Uterus (tissue), 2 donors: ENCODE measurements around the gene IL6ST.

Experiments
- POLR2A ChIP-seq, 2 donors: fragments of 450-650 bp; IDR thresholded peaks; one replicate each; pipeline ENCODE4 v1.6.1; 2016; ENCODE audit warnings: antibody characterized with exemption in 2 of 2, mild to moderate bottlenecking in 1 of 2, moderate library complexity in 1 of 2
- TF ChIP-seq, protein P1 (sequence below), 4 experiments: fragments of 200-600 bp in 2 of 4; fragments of 450-650 bp in 2 of 4; sonication (generic) in 2 of 4; IDR thresholded peaks; one replicate each; pipeline ENCODE4 v1.5.1; 2016 to 2019; ENCODE audit warnings: antibody characterized with exemption in 4 of 4, mild to moderate bottlenecking in 2 of 4, moderate library complexity in 1 of 4

DNA sequence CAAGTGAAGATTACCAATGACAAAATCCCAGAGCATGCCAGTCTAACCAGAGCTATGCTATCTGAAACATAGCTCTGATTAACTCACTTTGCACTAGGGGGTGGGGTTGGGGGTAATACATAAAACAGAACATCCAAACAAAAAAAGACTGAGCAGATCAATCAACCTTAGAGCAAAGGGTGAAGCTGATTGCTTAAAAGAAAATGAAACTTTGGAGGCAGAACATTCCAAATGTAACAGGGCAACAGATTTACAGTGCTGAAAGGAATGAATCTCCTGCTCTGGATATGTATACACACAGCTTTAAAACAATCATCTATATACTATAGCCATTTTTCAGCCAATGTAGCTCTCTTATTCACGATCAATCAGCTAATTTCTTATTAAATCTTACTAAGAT is 4.9 kb downstream of the IL6ST start:
- no peak for TF ChIP-seq POLR2A (IDR thresholded peaks at IDR 0.05)
- TF ChIP-seq, protein P1, sequence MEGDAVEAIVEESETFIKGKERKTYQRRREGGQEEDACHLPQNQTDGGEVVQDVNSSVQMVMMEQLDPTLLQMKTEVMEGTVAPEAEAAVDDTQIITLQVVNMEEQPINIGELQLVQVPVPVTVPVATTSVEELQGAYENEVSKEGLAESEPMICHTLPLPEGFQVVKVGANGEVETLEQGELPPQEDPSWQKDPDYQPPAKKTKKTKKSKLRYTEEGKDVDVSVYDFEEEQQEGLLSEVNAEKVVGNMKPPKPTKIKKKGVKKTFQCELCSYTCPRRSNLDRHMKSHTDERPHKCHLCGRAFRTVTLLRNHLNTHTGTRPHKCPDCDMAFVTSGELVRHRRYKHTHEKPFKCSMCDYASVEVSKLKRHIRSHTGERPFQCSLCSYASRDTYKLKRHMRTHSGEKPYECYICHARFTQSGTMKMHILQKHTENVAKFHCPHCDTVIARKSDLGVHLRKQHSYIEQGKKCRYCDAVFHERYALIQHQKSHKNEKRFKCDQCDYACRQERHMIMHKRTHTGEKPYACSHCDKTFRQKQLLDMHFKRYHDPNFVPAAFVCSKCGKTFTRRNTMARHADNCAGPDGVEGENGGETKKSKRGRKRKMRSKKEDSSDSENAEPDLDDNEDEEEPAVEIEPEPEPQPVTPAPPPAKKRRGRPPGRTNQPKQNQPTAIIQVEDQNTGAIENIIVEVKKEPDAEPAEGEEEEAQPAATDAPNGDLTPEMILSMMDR (IDR thresholded peaks at IDR 0.05), result no peak
